Measurements from ENCODE around the gene CHCHD6.

The CHCHD6 gene

DNA sequence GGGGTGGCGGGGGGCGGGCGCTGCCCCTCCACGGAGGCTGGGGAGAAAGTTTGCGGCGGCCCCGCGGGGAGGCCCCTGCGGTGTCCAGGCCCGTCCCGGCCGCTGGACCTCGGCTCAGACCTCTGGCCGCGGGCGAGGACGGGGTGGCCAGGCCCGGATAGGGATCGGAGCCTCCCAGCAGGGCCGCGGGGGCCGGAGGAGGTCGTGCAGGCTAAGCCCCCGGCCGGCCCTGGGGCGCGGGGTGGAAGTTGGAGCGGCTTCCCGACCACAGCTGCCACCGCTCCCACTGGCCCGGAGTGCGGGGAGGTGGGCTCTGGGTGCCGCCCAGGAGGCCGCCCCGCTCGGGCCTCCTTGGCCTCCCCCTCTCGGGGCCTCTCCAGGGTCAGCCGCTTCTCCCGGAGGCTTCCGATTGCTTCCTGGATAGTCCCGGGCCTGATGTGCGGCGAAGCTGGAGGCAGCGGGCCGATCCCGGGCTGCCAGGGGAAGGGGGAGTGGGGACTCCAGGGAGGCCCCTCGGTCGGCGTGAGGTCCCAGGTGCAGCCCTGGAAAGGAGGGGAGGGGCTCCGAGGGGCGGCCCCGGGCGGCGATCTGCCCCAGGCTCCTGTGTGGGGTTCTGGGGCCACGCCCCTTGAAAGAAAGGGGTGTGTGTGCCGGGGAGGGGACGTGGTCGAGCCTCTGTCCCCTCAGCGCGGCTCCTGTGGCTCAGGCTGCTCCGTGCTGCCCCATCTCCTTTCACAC lies 279.8 kb downstream of the CHCHD6 start:
- peak; percentile 21 for DNase-seq

DNA sequence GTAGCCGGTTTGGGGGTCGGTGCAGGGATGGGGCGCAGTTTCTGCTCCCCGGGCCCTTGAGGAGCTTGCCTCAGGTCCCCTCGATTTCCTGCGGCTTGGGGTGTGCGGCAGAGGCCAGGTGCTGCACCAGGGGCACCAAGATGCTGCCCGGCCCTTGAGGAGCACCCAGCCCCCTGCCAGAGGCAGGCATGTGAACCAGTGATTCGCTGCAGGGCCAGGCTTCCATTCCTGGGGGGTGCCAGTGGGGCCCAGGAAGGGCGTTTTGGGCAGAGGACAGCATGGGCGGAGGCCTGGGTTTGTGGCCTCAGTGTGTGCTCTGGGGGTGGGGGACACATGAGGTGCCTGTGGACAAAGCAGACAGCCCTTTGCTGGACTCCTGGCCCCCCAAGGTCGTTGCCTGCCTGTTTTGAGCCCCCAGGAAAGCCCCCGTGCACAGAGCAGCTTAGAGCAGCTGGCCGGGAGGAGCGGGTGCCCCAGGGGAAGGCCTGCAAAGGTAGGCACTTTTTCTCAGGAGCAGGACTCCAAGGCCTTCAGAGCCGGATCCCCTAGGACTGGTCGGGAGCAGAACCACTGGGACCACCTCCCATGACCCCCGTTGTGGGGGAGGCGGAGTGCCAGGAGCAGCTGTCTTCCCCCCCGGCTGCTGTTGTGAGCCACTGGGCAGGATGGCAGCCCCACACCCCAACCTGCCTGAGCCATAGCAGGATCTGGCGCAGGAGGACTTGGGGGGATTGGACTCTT lies 280.5 kb downstream of the CHCHD6 start:
- no peak for DNase-seq

DNA sequence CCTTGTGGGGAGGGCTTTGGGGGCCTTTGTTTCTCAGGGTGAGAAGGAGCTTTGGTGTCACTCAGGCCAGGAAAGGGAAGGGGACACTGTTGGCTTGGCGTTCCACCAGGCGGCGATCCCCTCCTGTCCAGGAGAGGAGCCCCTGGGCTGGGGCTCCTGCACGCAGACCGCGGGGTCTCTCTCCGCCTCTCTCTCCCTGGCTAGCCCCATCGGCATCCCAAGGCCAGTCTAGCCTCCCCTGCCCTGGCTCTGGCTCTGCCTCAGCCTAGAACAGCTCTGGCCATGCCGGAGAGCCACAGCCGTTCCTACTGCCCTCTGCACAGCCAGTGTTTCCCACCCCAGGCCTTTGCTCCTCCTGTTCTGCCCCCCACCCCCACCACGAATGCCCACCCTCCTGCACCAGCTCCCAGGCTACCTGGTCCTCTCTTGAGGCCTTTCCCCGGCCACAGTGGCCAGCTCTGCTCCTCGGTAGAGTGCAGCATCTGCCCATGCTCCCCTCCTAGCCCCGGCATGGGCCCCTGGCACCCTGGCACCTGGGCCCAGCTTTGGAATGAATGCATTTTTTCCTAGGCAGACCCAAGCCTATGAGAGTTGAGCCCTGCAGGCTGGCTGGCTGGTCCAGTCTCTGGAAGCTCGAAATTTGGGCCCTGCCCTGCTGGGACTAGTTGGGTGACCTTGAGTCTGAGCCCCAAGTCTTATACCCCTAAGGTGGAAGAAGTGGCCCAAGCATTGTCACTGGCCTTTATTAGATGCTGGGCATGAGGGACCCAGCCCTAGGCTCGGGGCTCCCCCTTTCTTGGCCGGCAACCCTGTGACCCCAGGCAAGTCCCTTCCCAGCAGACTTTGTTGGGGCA lies 281.3 kb downstream of the CHCHD6 start:
- no peak for DNase-seq

DNA sequence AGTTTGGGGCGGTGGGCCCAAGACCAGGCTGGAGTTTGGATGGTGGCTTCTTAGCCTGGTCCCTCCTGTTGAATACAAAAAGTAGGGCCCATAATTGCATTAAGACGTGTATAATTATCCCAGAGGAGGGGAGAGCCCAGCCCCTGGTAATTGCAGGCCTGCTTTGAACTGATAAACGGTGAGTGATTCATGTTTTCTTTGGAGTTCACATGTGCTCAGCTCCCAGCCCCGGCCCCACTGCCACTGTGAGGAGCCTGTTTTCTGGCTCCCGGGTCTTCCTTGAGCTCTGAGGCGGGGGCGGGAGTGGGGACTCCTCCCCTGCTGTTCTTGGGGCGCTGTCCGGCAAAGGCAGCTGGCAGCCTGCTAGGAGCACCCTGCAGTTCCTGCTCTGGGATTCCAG lies 282.0 kb downstream of the CHCHD6 start:
- no peak for DNase-seq

DNA sequence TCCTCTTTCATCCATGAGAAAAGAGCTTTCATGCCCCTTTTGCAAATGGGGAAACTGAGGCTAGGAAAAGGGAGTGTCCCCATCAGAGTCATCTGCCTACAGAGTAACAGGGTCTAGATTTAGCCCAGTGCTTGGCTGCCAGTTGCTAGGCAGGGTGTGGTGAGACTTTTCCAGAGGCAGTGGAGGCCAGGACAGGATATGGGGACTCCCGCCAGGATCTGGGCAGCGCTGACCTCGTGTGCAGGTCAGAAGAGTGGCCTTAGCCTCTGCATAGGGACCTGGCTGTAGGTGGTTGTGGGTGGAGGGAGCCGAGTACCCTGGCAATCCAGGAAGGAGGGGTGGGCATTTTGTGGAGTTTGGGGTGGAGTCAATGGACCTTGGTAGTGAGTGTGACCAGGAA lies 283.1 kb downstream of the CHCHD6 start:
- no peak for DNase-seq

DNA sequence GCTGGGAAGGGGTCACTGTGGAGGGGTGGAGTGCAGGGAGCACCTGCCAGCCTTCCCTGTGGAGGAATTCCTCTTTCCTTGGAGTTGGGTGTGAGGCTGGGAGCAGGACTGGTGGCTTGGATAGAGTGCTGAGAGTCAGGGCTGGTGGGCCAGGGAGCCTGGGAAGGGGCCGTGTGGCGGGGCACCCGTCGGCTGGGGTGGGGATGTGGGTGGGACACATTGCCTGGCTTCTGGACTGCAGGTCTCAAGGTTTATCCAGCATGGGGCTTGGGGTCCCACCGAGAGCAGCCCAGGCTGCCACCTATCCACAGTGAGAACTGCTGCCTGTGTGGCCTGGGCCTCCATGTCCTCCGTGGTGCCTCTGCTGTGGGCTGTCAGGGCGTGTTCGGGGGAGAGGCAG lies 283.6 kb downstream of the CHCHD6 start:
- no peak for DNase-seq

DNA sequence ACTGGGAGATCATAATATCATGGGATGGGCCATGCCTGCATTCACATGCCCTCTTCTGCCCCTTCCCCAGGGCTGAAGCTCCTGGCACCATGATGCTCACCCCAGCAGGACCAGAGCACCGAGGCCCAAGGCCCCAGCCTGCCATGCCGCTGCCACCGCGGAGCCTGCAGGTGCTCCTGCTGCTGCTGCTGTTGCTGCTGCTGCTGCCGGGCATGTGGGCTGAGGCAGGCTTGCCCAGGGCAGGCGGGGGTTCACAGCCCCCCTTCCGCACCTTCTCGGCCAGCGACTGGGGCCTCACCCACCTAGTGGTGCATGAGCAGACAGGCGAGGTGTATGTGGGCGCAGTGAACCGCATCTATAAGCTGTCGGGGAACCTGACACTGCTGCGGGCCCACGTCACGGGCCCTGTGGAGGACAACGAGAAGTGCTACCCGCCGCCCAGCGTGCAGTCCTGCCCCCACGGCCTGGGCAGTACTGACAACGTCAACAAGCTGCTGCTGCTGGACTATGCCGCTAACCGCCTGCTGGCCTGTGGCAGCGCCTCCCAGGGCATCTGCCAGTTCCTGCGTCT lies 284.5 kb downstream of the CHCHD6 start:
- no peak for DNase-seq

DNA sequence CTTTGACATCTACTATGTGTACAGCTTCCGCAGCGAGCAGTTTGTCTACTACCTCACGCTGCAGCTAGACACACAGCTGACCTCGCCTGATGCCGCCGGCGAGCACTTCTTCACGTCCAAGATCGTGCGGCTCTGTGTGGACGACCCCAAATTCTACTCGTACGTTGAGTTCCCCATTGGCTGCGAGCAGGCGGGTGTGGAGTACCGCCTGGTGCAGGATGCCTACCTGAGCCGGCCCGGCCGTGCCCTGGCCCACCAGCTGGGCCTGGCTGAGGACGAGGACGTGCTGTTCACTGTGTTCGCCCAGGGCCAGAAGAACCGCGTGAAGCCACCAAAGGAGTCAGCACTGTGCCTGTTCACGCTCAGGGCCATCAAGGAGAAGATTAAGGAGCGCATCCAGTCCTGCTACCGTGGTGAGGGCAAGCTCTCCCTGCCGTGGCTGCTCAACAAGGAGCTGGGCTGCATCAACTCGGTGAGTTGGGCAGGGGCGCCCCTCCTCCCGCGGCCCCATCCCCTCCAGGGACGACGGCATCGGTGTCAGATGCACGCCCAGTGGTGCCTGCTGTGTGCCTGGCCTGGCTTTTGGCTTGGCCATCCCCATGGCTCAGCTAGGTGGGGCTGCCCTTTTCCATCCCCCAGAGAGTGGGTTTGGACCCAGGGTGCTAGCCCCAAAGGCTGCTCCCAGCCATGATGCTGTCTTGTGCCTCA lies 285.4 kb downstream of the CHCHD6 start:
- DNase-seq = no peak

DNA sequence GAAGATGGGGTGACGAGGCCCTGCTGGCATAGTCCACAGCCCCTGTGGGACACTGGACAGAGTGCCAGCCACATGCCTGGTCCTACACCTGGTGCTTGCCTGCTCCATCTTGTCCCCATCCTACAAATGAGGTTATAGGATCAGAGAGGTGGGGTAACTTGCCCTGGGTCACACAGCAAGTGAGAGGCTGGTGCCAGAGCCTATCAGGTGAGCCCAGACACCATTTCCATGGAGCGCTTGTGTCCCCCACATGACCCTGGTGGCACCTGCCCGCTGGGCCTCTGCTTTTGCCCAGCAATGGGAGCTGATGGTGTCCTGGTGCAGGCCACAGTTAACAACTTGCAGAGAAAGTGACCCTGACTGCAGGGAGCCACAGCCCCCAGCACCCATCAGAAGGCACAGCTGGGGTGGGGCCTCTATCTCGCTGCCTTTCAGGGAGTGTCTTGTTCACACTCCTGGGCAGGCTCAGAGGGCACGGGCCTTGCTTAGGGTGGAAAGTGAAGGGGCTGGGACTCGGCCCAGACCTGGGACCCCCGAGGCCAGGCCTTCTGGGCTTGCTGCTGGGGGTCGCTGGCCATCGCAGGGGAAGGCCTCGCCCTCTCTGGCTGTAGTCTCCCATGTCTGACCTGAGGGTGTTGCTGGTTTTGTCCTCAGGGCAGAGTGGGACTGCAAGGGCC lies 286.1 kb downstream of the CHCHD6 start:
- DNase-seq = no peak

DNA sequence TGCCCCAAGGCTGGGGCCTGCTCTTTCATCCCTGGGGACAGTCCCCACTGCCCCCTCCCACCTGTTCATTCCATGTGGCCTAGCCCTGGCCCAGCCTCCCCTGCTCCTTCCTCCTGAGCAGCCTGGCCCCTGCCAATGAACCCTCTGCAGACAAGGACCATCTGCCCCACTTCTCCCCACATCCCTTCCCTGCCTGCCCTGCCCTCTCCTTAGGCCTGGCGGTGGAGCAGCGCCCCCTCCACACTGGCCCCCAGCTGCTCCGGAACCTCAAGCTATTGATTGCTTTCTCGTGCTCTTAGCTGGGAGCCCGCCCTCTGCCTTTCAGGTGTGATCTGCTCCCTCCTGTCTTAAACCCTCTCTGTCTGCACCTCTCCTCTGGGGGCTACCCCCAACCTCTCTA lies 286.9 kb downstream of the CHCHD6 start:
- DNase-seq = no peak

DNA sequence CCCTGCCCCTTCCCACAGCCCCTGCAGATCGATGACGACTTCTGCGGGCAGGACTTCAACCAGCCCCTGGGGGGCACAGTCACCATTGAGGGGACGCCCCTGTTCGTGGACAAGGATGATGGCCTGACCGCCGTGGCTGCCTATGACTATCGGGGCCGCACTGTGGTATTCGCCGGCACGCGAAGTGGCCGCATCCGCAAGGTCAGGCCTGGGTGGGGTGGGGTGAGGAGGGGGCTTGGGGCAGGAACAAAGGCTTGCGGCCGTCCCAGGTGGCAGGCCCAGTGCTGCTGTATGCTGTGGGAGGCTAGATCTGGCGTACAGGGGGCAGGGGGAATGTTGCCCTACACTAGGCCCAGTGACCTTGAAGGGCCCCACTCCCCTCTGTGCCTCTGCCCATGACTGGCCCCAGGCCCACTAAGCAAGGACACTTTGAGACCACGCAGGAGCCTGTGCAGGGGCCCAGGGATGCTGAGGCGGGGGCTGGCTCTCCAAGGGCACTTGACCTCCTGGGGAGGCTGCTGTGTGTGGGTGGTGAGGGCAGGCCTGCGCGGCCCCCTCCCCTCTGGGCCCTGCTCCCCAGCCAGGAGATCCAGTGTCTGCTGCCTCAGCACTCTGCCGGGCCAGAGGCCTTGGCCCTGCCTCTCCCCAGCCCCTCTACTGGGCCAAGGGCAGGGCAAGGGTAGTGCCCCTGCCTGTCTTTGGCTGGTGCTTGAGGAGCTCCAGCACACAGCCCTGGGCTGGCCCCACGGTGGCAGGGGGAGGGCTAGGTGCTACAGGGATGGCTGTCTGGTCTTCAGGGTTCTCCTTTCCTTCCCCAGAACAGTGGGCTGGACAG lies 287.5 kb downstream of the CHCHD6 start:
- no peak for DNase-seq

DNA sequence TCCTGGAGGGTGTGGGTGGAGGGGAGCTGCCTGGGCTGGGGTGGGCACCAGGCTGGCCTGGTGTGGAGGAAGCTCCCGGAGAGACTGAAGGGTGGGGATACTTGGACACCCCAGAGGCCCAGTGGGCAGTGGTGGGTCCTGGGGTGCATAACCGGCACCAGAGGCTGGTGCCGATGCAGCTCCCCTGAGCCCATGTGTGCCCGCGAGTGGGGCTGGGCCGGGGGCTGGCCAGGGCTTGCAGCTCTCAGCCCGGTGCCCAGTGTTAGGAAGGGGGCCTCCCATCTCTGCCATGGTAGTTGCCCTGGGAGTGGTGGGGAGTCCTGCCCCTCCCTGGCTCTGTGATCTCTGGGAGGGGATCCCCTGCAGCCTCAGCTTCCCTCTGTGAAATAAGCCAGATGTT lies 288.2 kb downstream of the CHCHD6 start:
- DNase-seq = no peak

DNA sequence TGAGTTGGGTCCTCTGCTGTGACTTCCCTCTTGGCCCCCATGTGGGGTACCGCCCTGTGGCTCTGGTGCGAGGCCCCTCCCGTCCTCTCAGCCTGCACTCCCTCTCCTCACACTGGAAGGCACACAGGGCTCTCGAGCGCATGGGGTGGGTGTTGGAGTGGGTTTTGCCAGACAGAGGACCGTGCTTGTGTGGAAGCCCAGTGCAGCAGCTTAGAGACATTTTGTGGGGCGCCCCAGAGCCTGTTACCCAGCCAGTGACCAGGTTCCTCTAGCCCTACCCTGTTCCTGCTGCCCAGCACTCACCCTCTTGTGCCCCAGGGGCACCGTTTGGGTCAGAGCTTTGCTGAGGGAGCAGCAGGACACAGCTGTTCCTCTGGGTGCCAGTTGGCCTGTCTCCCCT lies 288.7 kb downstream of the CHCHD6 start:
- no peak for DNase-seq

DNA sequence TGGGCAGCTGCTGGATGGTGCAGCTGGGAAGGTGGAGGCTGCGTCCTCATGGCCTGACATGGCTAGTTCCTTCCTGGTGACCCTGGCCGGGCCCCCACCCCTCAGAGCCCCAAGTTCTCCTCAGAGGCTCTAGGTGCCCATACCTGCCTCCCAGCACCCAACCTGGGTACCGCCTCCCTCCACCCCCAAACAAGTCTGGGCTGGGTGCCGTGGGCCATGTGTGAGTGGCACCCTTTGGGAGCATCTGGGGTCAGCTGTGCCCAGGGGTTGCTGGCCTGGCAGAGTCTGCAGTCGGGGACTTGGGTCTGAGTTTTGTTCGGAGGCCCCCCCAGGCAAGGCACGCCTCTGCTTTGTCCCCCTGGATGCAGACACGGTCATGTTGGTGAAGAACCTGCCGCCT lies 289.4 kb downstream of the CHCHD6 start:
- DNase-seq = no peak

DNA sequence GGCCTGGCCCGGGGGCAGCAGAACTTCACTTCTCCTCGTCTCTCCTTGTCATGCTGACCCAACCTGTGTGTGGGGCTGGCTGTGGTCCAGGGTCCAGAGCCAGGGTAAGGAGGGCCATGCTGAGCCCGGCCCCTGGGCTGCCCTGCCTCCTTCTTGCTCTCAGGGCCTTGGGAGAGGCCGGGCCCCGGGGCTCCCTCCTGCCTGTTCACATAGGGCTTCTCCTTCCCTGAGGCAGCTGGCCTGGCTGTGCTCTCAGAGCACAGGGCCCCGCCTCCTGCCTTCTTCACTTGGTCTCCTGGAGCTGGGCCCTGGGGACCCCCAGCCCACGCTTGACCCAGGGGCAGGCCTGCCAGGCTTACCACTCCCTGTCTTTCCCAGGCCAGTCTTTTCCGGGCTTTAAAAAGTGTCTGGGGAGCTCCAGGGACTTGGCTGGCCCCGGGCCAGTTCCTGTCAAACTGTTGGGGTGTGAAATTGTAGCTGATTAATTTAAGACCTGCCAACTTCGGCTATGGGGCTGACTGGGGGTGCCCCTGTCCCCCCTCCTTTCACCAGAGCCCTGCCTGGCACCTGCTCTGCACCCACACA lies 290.7 kb downstream of the CHCHD6 start:
- no peak for DNase-seq

DNA sequence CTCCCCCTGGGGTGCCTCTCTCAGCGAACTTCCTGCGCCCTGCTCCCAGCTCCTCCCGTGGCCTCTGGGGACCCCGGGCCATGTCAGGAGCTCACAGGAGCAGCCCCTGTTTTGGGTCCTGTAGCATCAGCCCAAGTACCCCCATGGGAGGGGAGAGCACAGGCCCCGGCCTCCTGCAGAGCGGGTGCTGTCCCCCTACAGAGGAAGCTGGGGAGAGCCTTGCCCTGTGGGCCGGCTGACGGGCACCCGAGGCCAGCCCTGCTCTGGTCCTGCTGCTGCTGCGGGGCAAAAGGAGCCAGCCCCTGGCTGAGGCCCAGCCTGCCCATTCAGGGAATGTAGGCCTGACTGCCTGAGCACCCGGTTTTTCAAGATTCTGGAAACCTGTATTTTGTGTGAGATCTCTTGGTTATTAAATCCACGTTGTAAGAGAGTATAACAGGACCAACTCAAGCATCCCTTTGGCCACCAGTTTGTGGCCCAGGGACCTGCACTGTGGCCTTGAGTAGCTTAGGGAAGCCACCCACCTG lies 291.3 kb downstream of the CHCHD6 start:
- no peak for DNase-seq

DNA sequence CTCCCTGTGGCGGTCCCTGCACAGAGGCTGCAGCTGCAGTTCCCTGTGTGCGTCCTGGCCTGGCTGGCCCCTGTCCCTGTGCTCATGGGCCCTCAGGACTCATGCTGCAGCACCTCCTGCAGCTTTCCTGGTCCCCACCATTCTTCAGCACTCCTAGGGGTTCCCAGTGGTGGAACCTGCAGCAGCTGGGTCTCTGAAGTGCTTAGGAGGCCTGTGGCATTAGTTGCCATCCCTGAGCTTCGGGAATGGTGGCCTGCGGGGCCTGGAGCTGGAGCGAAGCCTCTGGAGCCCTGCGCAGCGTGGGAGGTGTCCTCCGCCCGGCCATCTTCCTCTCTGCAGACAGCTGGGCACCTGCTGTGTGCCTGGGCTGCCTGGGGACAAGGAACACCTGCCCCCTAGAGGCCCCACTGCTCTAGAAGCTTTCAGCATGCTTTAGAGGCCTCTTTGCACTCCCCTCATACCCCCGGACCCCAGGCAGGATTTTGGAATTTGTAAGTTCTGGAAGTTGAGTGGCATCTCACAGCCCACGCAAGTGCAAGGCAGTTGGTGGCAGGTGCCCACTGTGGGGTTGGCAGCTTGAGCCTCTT lies 292.0 kb downstream of the CHCHD6 start:
- no peak for DNase-seq

DNA sequence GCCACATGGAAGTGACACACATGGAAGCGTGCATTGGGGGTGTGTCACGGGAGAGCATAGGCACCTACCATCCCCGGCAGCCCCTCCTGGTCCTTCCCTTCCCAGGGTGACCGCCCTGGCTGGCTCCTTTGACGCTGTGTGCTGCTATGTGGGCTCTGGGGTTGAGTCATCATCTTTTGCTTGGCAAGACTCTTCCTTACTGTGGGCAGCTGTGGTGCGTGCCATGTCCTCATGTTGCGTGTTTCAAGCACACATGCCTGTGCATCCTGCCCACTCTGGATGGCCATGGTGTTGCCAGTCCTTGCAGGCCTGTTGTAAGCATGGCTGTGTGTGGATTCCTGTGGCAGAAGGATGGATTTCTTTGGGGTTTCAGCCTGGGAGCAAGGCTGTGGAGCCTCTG lies 292.9 kb downstream of the CHCHD6 start:
- no peak for DNase-seq

DNA sequence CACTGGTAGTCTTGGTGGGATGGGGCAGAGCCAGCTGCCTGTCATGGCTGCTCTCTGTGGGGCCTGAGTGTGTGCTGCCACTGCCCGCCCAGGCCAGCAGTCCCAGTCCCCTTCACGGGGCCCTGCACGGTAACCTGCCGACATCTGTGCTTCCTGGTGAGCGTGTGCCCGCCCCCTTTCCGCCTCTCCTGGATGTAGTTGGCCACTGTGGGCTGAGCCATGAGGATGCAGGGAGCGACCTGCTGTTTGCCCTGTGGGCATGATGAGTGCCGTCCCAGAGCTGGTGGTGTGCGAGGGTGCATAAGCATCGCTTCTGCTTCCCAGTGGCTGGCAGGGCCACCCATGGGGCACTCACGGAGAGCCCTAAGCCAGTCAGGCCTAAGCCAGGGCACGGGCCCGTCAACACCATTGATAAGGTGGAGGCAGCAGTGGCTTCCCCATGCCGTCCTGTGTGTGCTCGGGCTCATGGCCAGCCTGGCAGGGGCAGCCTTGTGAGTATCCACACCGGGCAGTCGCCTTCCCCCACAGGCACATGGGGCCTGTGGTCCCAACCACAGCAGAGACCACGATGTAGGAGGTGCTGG lies 293.5 kb downstream of the CHCHD6 start:
- DNase-seq = no peak

DNA sequence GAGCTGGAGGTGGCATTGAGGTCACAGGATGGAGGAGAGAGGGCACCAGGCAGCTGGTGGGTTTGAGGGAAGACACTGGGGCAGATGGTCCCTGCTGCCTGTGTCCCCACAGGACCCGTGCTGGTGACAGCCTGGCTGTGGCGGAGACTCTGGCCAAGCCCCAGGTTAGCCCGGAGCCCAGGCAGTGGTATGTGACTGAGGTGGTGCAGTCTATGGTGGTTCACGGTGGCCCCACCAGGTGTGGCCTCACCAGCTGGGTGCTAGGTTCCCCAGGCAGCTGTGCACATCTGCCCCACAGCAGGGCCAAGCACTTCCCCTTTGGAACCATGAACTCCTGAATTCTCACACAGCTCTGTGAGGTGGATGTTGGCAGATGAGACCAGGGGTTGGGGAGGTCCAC lies 294.3 kb downstream of the CHCHD6 start:
- no peak for DNase-seq
